Activated CD4-positive, alpha-beta T cell treated with anti-CD3 and anti-CD28 coated beads, Interleukin-2, amount 10 ng/mL, durations not matched to agents 24 days and 14 days (primary cell): Measurements from ENCODE around the gene USF2. TPM values are rescaled to one million over a fixed set of nuclear protein-coding genes. Genes with fewer than 3 reads are reported as not detected.

ENCODE experiments used
- DNase-seq: peaks from one replicate; pipeline ENCODE4 v3.0.0; 2022
- H3K27ac Mint-ChIP-seq: one replicate; pipeline ENCODE4 v1.8.0; 2022; ENCODE audit warnings: mild to moderate bottlenecking, mixed read lengths
- H3K27me3 Mint-ChIP-seq: one replicate; pipeline ENCODE4 v1.8.0; 2022; ENCODE audit warnings: mixed read lengths
- H3K36me3 Mint-ChIP-seq: one replicate; pipeline ENCODE4 v1.8.0; 2022; ENCODE audit warnings: low read depth, mild to moderate bottlenecking, mixed read lengths
- H3K4me1 Mint-ChIP-seq: one replicate; pipeline ENCODE4 v1.8.0; 2021; ENCODE audit warnings: mixed read lengths
- H3K4me3 Mint-ChIP-seq: one replicate; pipeline ENCODE4 v1.8.0; 2022; ENCODE audit warnings: mild to moderate bottlenecking, moderate library complexity, mixed read lengths
- H3K9me3 Mint-ChIP-seq: one replicate; pipeline ENCODE4 v1.8.0; 2021; ENCODE audit warnings: mixed read lengths
- intact Hi-C: fragments of 100-400 bp; cut with micrococcal nuclease; formaldehyde crosslinking; loops from one replicate; pipeline ENCODE4 v1.15.1; 2023
- total RNA-seq: library from RNA; stranded (reverse); gene quantifications from 2 replicates; pipeline ENCODE4 v1.2.3, GENCODE V29; 2022

USF2 gene
- total RNA-seq, 1 donor from 2014 or later = 147 TPM

GRCh38 chr19:35249848-35250711 lies 18.7 kb upstream of the USF2 start:
- Mint-ChIP-seq H3K9me3 (peaks cover 3% of the 10 kb centered on the region), H3K36me3 (peaks cover 4% of the 10 kb centered on the region), H3K27me3 (peaks cover 36% of the 10 kb centered on the region), H3K4me1 (peaks cover 19% of the 10 kb centered on the region), H3K4me3 (peak overlapping the region; percentile 79), H3K27ac (no peak overlapping the region)
- no peak for DNase-seq
- intact Hi-C loops = loop anchor here (5.0 kb wide), 1 partner anchor 38 kb away; no protein-coding TSS in a partner anchor

- H3K4me3 Mint-ChIP-seq = no peak overlapping the region
- intact Hi-C loops = no loop called here
- H3K27ac Mint-ChIP-seq = no peak overlapping the region
- H3K27me3 Mint-ChIP-seq = peaks cover 30% of the 10 kb centered on the region
- no peaks in the 10 kb centered on the region for H3K9me3 Mint-ChIP-seq
- no peaks in the 10 kb centered on the region for H3K36me3 Mint-ChIP-seq
- no peak for DNase-seq
- peaks cover 19% of the 10 kb centered on the region for H3K4me1 Mint-ChIP-seq
Observed at GRCh38 chr19:35251456-35251855, 17.3 kb upstream of the USF2 start.

GRCh38 chr19:35253316-35254286 lies 15.2 kb upstream of the USF2 start:
- Mint-ChIP-seq H3K4me3 (no peak overlapping the region), H3K4me1 (peaks cover 17% of the 10 kb centered on the region)
- intact Hi-C loops = no loop called here

GRCh38 chr19:35254341-35255297 lies 14.1 kb upstream of the USF2 start:
- H3K27ac Mint-ChIP-seq = no peak overlapping the region
- H3K36me3 Mint-ChIP-seq = no peaks in the 10 kb centered on the region
- no peak for DNase-seq
- H3K27me3 Mint-ChIP-seq = peaks cover 8% of the 10 kb centered on the region
- no peaks in the 10 kb centered on the region for H3K9me3 Mint-ChIP-seq
- no peak overlapping the region for H3K4me3 Mint-ChIP-seq
- peaks cover 9% of the 10 kb centered on the region for H3K4me1 Mint-ChIP-seq
- intact Hi-C loops = no loop called here

More at GRCh38 chr19:35253316-35254286, 15.2 kb upstream of the USF2 start:
- no peak for DNase-seq
- Mint-ChIP-seq H3K27ac (no peak overlapping the region), H3K27me3 (peaks cover 17% of the 10 kb centered on the region), H3K36me3 (no peaks in the 10 kb centered on the region), H3K9me3 (no peaks in the 10 kb centered on the region)

GRCh38 chr19:35256566-35256965 lies 12.2 kb upstream of the USF2 start:
- DNase-seq = no peak
- no peak overlapping the region for H3K4me3 Mint-ChIP-seq
- H3K4me1 Mint-ChIP-seq = peaks cover 6% of the 10 kb centered on the region
- no peaks in the 10 kb centered on the region for H3K36me3 Mint-ChIP-seq
- no peaks in the 10 kb centered on the region for H3K27me3 Mint-ChIP-seq
- intact Hi-C loops = no loop called here
- H3K9me3 Mint-ChIP-seq = no peaks in the 10 kb centered on the region
- H3K27ac Mint-ChIP-seq = no peak overlapping the region

- Mint-ChIP-seq H3K27ac (no peak overlapping the region), H3K27me3 (no peaks in the 10 kb centered on the region), H3K4me3 (no peak overlapping the region), H3K9me3 (no peaks in the 10 kb centered on the region), H3K4me1 (peaks cover 6% of the 10 kb centered on the region), H3K36me3 (no peaks in the 10 kb centered on the region)
- intact Hi-C loops = no loop called here
- no peak for DNase-seq
Observed at GRCh38 chr19:35257113-35257461, 11.7 kb upstream of the USF2 start.

- Mint-ChIP-seq H3K4me3 (no peak overlapping the region), H3K4me1 (peaks cover 13% of the 10 kb centered on the region), H3K27ac (no peak overlapping the region), H3K9me3 (no peaks in the 10 kb centered on the region), H3K36me3 (peaks cover 7% of the 10 kb centered on the region), H3K27me3 (no peaks in the 10 kb centered on the region)
- intact Hi-C loops = no loop called here
- DNase-seq = no peak
Observed at GRCh38 chr19:35260694-35261304, 8.0 kb upstream of the USF2 start.

- intact Hi-C loops = no loop called here
- H3K9me3 Mint-ChIP-seq = no peaks in the 10 kb centered on the region
- H3K4me3 Mint-ChIP-seq = no peak overlapping the region
- H3K4me1 Mint-ChIP-seq = peaks cover 17% of the 10 kb centered on the region
- no peak overlapping the region for H3K27ac Mint-ChIP-seq
- no peak for DNase-seq
- H3K36me3 Mint-ChIP-seq = peaks cover 12% of the 10 kb centered on the region
- H3K27me3 Mint-ChIP-seq = no peaks in the 10 kb centered on the region
Observed at GRCh38 chr19:35261356-35262100, 7.2 kb upstream of the USF2 start.

GRCh38 chr19:35262101-35262761 lies 6.5 kb upstream of the USF2 start:
- Mint-ChIP-seq H3K27me3 (no peaks in the 10 kb centered on the region), H3K9me3 (no peaks in the 10 kb centered on the region), H3K4me1 (peaks cover 17% of the 10 kb centered on the region), H3K27ac (no peak overlapping the region), H3K36me3 (peaks cover 12% of the 10 kb centered on the region), H3K4me3 (no peak overlapping the region)
- no peak for DNase-seq
- intact Hi-C loops = no loop called here

- peaks cover 12% of the 10 kb centered on the region for H3K36me3 Mint-ChIP-seq
- no peaks in the 10 kb centered on the region for H3K27me3 Mint-ChIP-seq
- no peaks in the 10 kb centered on the region for H3K9me3 Mint-ChIP-seq
- peaks cover 10% of the 10 kb centered on the region for H3K4me1 Mint-ChIP-seq
- H3K4me3 Mint-ChIP-seq = no peak overlapping the region
- intact Hi-C loops = no loop called here
- DNase-seq = no peak
- no peak overlapping the region for H3K27ac Mint-ChIP-seq
Observed at GRCh38 chr19:35264268-35265125, 4.3 kb upstream of the USF2 start.

GRCh38 chr19:35265126-35265899 lies 3.4 kb upstream of the USF2 start:
- Mint-ChIP-seq H3K4me1 (peaks cover 10% of the 10 kb centered on the region), H3K4me3 (peak overlapping the region; percentile 91), H3K27ac (peak overlapping the region; percentile 55), H3K27me3 (no peaks in the 10 kb centered on the region), H3K9me3 (no peaks in the 10 kb centered on the region), H3K36me3 (peaks cover 15% of the 10 kb centered on the region)
- intact Hi-C loops = no loop called here
- DNase-seq = no peak
